Central memory CD8-positive, alpha-beta T cell (primary cell): ENCODE data around the gene CALHM6.
A peak's percentile ranks its signal among the peaks of the same experiment; 100 is the strongest.

Experiments
- ATAC-seq: fragments of 150-1000 bp; cut with Tn5 transposase; replicated peaks from 2 replicates; pipeline ENCODE4 v1.10.0; 2022; ENCODE audit warnings: mild to moderate bottlenecking, moderate FRiP score, moderate number of reproducible peaks; ENCODE audit not compliant: poor library complexity, severe bottlenecking; ENCODE audit errors: extremely low read depth
- DNase-seq, 2 donors: peaks; one replicate each; pipeline ENCODE4 v3.0.0; 2021; ENCODE audit warnings: low spot score in 2 of 2
- H3K27ac Mint-ChIP-seq: one replicate; pipeline ENCODE4 v1.8.0; 2022; ENCODE audit warnings: low read depth, mild to moderate bottlenecking, moderate library complexity, mixed read lengths
- H3K27me3 Mint-ChIP-seq: one replicate; pipeline ENCODE4 v1.8.0; 2022; ENCODE audit warnings: mixed read lengths
- H3K36me3 Mint-ChIP-seq: one replicate; pipeline ENCODE4 v1.8.0; 2022; ENCODE audit warnings: mild to moderate bottlenecking, moderate library complexity, mixed read lengths; ENCODE audit not compliant: insufficient read depth
- H3K4me1 Mint-ChIP-seq: one replicate; pipeline ENCODE4 v1.8.0; 2022; ENCODE audit warnings: mixed read lengths
- H3K4me3 Mint-ChIP-seq: one replicate; pipeline ENCODE4 v1.8.0; 2022; ENCODE audit warnings: mild to moderate bottlenecking, moderate library complexity, mixed read lengths
- H3K9me3 Mint-ChIP-seq: one replicate; pipeline ENCODE4 v1.8.0; 2022; ENCODE audit warnings: mixed read lengths

The CALHM6 gene

DNA sequence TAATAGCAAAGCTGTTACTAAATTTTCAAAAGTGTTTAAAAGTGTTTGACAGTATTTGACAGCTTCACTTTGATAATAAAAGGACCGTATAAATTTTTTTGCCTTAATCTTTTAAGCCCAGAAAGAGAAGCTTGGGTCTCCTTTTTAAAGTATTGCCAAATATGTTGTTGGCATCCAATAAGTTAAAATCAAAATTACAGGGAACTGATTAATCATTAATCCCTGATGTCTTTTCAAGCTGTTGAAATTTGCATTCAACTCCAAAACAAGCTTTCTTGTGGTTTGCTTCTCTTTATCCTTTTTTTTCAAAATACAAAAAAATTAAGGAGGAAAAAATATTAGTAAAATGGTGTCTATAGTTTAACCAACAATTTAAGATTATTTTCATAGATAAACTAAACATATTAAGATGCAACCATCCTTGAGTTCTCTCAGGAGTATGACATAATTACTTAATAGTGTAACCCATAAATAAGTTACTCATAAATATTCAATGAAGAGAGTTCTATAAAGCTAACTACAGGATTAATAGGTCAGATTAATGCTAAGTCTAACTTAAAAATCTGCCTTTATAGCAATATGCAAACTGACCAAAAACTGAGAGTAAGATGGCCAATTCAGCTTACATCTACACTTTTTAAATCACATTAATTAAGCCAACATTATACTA lies 27.0 kb upstream of the CALHM6 start:
- Mint-ChIP-seq H3K27ac (no peak overlapping the region), H3K9me3 (no peaks in the 10 kb centered on the region)
- no peak for DNase-seq

DNA sequence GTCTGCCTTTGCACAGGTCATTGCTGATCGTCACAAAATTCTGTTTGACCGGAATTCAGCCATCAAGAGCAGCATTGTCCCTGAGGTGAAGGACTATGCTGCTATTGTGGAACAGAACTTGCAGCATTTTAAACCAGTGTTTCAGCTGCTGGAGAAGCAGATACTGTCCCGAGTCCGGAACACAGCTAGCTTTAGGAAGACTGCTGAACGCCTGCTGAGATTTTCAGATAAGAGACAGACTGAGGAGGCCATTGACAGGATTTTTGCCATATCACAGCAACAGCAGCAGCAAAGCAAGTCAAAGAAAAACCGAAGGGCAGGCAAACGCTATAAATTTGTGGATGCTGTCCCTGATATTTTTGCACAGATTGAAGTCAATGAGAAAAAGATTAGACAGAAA lies 24.6 kb upstream of the CALHM6 start:
- H3K9me3 Mint-ChIP-seq, result no peaks in the 10 kb centered on the region
- no peak for DNase-seq
- no peak overlapping the region for H3K27ac Mint-ChIP-seq
- H3K4me3 Mint-ChIP-seq, result no peak overlapping the region
- H3K4me1 Mint-ChIP-seq, result no peaks in the 10 kb centered on the region
- peaks cover 35% of the 10 kb centered on the region for H3K27me3 Mint-ChIP-seq
- no peak for ATAC-seq
- no peaks in the 10 kb centered on the region for H3K36me3 Mint-ChIP-seq

More for the DNA sequence above, 27.0 kb upstream of the CALHM6 start:
- Mint-ChIP-seq H3K4me1 (no peaks in the 10 kb centered on the region), H3K36me3 (no peaks in the 10 kb centered on the region), H3K4me3 (no peak overlapping the region), H3K27me3 (peaks cover 19% of the 10 kb centered on the region)
- no peak for ATAC-seq

DNA sequence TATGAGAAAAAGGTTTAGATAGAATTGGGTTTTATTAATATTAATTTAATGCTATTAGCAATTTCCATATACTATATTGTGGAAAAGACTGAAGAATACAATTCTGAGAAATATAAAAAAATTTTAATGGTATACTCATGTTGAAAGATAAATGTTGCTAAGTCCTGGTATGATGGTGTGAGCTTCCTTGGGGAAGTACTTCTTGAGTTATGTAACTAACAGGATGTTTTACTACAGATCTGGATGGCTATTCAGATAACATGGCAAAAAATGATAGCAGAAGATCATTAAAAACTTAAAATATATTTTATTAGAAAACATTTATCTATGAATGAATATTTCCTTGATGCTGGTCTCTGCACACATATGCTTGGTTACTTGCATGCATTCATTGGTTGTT lies 23.5 kb upstream of the CALHM6 start:
- no peak overlapping the region for H3K27ac Mint-ChIP-seq
- no peaks in the 10 kb centered on the region for H3K4me1 Mint-ChIP-seq

DNA sequence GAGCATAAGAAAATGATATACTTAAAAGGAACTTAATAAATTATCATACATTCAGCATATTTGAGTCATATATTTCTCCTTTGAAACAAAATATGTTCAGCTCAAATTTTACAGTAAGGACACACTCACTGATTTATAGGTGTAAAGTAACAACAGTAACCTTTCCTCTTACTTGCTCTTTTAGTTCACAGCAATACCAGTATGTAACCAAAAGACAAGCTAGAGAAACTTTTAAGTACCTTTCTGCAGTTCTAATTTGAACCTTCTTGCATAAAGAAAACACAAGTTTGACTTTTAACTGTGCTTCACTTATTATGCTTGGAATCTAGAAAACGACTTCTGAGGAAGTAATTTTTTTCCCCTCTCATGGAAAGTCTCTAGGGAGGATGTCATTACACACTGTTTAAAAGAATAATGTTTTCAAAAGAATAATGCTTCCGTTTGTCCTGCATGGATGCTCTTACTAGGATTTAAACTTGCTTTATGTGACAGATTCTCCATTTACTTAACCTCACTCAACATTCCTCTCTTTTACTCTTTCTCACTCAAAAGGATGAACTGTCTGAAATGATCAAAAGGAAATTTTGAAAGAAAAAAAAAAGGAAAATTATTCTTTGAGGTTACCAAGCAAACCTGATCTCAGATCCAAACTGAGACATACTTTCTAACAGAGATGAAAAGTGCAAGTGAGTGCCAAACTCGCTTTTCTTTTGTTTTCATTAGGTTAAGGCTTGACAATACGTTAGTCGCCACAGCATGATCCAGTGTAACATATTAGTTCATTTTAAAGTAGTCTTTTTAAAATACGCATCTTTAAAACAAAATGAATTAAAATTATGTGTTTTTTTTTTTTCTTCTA lies 22.4 kb upstream of the CALHM6 start:
- DNase-seq, result no peak
- Mint-ChIP-seq H3K4me1 (no peaks in the 10 kb centered on the region), H3K27ac (no peak overlapping the region), H3K27me3 (peaks cover 49% of the 10 kb centered on the region), H3K4me3 (no peak overlapping the region), H3K9me3 (no peaks in the 10 kb centered on the region), H3K36me3 (no peaks in the 10 kb centered on the region)
- no peak for ATAC-seq

More for the DNA sequence above, 23.5 kb upstream of the CALHM6 start:
- Mint-ChIP-seq H3K36me3 (no peaks in the 10 kb centered on the region), H3K27me3 (peaks cover 46% of the 10 kb centered on the region), H3K9me3 (no peaks in the 10 kb centered on the region), H3K4me3 (no peak overlapping the region)
- ATAC-seq (no peak), DNase-seq (no peak)

DNA sequence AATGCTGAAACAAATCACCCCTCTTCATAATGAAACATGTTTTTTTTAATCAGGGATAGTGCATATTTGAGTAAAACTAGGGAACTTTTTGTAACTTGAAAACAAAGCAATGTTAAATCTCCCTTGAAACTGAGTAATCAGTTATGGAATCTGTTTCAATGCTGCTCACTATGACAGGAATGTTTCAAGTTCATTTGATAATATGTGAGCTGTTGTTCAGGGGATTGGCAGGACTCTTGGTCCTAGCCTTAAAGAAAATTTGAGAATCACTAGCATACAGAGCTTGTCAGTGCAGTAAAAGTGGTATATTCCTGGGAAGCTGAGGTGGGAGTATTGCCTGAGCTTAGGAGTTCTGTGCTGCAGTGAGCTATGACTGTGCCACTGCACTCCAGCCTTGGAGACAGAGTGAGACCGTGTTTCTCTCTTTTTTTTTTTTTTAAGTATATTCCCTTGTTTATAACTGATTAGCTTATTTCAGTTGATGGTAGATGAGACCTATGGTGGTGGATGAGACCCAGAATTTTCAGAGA lies 21.6 kb upstream of the CALHM6 start:
- peaks cover 1% of the 10 kb centered on the region for H3K36me3 Mint-ChIP-seq

DNA sequence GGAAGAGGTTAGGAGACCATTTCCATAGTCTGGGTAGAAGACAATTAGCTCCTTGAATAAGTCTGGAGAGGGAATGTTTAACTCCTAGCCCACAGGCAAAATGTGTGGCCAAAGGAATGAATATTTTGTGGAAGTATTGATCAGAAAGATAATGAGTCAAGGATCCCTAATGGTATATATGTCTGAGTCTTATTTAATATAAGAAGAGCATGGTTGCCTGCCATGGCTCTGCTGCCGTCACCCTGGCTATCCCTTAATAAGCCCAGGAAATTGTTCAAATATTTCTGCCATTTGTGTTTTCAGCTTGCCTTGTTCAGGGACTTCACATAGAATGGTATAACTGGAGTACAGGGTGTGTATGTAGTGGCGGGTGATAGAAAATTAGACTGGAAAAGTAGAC lies 18.1 kb upstream of the CALHM6 start:
- H3K4me3 Mint-ChIP-seq, result no peak overlapping the region
- no peaks in the 10 kb centered on the region for H3K9me3 Mint-ChIP-seq
- ATAC-seq (no peak), DNase-seq (no peak)
- H3K27me3 Mint-ChIP-seq, result peaks cover 31% of the 10 kb centered on the region
- H3K27ac Mint-ChIP-seq, result no peak overlapping the region
- H3K4me1 Mint-ChIP-seq, result peaks cover 8% of the 10 kb centered on the region
- H3K36me3 Mint-ChIP-seq, result peaks cover 1% of the 10 kb centered on the region

More for the DNA sequence above, 21.6 kb upstream of the CALHM6 start:
- no peak overlapping the region for H3K4me3 Mint-ChIP-seq
- DNase-seq, result no peak
- H3K4me1 Mint-ChIP-seq, result peaks cover 4% of the 10 kb centered on the region
- peaks cover 49% of the 10 kb centered on the region for H3K27me3 Mint-ChIP-seq
- no peak overlapping the region for H3K27ac Mint-ChIP-seq
- no peak for ATAC-seq
- no peaks in the 10 kb centered on the region for H3K9me3 Mint-ChIP-seq

DNA sequence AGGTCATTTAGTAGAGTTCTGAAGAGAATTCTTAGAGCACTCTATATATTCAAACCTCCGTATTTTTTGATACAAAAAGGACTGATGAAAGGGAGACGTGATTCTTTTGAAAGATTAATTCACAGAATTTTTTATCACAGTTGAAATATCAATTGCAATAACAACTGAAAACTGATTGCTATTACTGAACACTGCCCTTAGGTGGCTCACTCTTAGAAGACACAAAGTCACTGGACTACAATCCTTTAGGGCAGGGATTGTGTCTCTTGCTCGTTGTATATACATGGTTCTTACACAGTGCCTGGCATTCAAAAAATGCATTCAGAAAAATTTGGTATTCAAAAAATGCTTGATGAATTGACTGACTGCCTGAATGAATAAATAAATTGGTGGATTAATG lies 17.1 kb upstream of the CALHM6 start:
- Mint-ChIP-seq H3K27me3 (peaks cover 31% of the 10 kb centered on the region), H3K36me3 (peaks cover 1% of the 10 kb centered on the region), H3K27ac (no peak overlapping the region), H3K9me3 (no peaks in the 10 kb centered on the region), H3K4me3 (no peak overlapping the region), H3K4me1 (peaks cover 8% of the 10 kb centered on the region)
- ATAC-seq (peak; percentile 55), DNase-seq (no peak)

DNA sequence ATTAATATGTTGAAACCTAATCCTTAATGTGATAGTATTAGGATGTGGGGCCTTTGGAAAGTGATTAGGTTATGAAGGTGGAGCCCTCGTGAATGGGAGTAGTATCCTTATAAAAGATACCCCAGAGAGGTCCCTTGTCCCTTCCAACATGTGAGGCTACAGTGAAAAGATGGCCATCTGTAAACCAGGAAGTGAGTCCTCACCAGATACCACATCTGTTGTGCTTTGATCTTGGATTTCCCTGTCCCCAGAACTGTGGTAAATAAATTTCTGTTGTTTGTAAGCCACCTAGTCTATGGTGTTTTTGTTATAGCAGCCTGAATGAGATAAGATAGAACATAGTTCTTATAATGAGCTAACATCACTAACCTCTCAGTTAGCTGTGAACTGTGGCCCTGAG lies 16.6 kb upstream of the CALHM6 start:
- H3K9me3 Mint-ChIP-seq, result no peaks in the 10 kb centered on the region

DNA sequence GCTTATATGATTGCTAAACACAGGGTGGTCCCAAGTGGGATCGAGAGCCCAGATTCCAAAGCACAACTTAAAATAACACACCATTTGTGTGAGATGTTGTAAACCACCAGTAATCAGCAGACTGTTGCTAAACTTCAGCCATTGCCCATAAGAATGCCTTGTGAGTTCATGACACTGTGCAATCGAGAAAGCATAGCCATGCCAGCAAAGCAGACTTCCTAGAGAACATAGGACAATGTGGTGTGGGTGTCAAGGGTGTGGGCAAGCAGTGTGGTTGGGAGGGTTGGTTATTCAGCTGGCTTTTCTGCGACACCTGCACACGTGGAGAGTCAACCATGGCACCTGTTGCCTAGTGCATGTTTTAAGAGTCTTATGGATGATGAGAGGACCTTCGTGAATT lies 16.1 kb upstream of the CALHM6 start:
- H3K36me3 Mint-ChIP-seq, result peaks cover 1% of the 10 kb centered on the region
- no peak overlapping the region for H3K4me3 Mint-ChIP-seq
- no peak for DNase-seq
- H3K27ac Mint-ChIP-seq, result no peak overlapping the region
- peaks cover 8% of the 10 kb centered on the region for H3K4me1 Mint-ChIP-seq
- H3K9me3 Mint-ChIP-seq, result no peaks in the 10 kb centered on the region
- H3K27me3 Mint-ChIP-seq, result peaks cover 39% of the 10 kb centered on the region
- peak; percentile 52 for ATAC-seq

More for the DNA sequence above, 16.6 kb upstream of the CALHM6 start:
- ATAC-seq (no peak), DNase-seq (no peak)
- H3K36me3 Mint-ChIP-seq, result peaks cover 1% of the 10 kb centered on the region
- peaks cover 8% of the 10 kb centered on the region for H3K4me1 Mint-ChIP-seq
- no peak overlapping the region for H3K27ac Mint-ChIP-seq
- H3K4me3 Mint-ChIP-seq, result no peak overlapping the region
- peaks cover 36% of the 10 kb centered on the region for H3K27me3 Mint-ChIP-seq

DNA sequence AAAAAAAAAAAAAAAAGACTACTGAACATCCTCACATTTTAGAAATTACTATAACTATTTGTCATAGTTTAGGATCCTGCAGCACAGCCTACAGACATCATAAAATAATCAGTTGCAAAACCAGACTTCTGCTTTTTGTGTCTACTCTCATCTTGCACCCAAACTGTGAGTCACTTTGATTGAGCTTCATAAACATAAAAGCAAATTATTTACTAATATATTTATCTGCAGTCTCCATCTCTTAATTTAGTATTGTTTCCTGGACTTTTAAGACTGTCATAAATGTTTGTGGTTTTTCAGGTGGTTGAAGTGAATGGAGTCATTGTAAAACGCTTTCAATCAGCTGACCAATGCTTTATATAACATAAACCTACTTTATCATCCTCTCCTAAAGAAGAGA lies 14.8 kb upstream of the CALHM6 start:
- ATAC-seq (no peak), DNase-seq (no peak)
- Mint-ChIP-seq H3K36me3 (peaks cover 1% of the 10 kb centered on the region), H3K27me3 (peaks cover 39% of the 10 kb centered on the region), H3K27ac (no peak overlapping the region), H3K9me3 (no peaks in the 10 kb centered on the region), H3K4me1 (peaks cover 8% of the 10 kb centered on the region), H3K4me3 (no peak overlapping the region)

DNA sequence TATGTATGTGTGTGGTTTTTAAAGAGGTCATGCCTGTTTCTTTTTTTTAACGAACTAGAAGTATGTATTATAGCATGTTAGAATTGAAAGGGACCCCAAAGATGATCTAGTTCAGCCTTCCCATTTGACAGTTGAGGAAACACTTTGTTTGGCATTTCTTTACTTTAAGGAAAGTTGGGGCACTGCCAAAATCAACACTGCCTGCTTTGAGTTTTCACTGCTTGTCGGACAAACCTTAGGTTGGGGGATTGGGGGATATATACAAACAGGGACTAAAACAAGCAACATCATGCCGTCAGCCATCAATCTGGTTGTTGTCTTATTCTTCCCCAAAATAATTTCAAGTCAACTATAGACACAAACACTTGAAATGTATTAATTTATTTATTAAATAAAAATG lies 14.1 kb upstream of the CALHM6 start:
- H3K36me3 Mint-ChIP-seq, result peaks cover 1% of the 10 kb centered on the region
- H3K27ac Mint-ChIP-seq, result no peak overlapping the region
- no peak for DNase-seq
- peaks cover 35% of the 10 kb centered on the region for H3K27me3 Mint-ChIP-seq
- ATAC-seq, result no peak
- no peak overlapping the region for H3K4me3 Mint-ChIP-seq
- H3K9me3 Mint-ChIP-seq, result no peaks in the 10 kb centered on the region
- peaks cover 8% of the 10 kb centered on the region for H3K4me1 Mint-ChIP-seq

DNA sequence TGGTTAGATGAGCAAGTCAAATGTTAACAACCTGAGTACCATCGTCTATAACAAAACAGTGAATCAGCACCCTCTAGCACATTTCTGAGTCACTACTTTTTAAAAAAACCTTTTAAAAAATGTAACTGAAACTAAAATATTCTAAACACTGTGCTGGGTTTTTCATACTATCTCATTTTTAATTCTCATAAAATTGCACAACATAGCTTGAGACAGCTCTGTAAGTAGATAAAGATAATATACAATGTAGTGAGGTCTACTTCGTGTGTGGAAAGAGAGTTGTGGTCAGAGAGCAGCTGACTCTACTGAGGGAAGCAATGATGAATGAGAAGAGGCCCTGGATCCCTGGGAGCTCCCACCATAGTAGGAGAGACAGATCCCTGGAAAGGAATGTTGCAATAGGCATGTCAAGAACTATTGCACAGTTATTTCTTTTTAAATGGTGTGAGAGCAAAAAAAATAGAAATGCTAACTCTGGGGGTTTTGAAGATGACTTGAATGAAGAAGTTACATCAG lies 13.6 kb upstream of the CALHM6 start:
- Mint-ChIP-seq H3K27me3 (peaks cover 29% of the 10 kb centered on the region), H3K4me1 (peaks cover 8% of the 10 kb centered on the region), H3K4me3 (no peak overlapping the region), H3K27ac (no peak overlapping the region), H3K9me3 (no peaks in the 10 kb centered on the region), H3K36me3 (peaks cover 1% of the 10 kb centered on the region)
- no peak for ATAC-seq
- no peak for DNase-seq
